HG03103 (cell line): ENCODE results near the gene SDCBP2.

Experiments
- ATAC-seq: cut with Tn5 transposase; IDR thresholded peaks from one replicate; pipeline ENCODE4 v1.9.1; 2021; ENCODE audit warnings: low read depth; ENCODE audit not compliant: unreplicated experiment

SDCBP2 gene

GRCh38 chr20:1298888-1299511, 29.9 kb downstream of the SDCBP2 start:
- ATAC-seq = no peak

GRCh38 chr20:1298166-1298565, 30.8 kb downstream of the SDCBP2 start:
- no peak for ATAC-seq

DNA sequence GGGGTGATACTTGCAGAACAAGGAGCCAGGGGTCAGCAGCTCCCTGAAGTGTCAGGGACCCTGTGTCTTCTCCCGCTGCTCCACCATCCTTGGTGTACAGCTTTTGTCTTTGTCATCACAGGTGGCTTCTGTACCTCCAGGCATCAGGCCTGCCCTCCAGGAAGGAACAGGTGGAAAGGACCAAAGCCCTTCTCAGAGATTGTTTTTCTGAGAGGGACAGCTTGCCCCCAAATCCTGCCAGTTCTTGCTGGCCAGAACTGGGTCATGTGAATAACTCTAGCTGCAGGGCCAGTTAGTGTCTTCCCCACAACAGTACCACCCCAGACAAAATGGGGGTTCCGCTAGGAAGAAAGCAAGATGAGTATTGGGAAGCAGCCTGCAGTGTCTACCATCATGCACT, 31.5 kb downstream of the SDCBP2 start:
- ATAC-seq = no peak

GRCh38 chr20:1296922-1297321, 32.0 kb downstream of the SDCBP2 start:
- no peak for ATAC-seq

DNA sequence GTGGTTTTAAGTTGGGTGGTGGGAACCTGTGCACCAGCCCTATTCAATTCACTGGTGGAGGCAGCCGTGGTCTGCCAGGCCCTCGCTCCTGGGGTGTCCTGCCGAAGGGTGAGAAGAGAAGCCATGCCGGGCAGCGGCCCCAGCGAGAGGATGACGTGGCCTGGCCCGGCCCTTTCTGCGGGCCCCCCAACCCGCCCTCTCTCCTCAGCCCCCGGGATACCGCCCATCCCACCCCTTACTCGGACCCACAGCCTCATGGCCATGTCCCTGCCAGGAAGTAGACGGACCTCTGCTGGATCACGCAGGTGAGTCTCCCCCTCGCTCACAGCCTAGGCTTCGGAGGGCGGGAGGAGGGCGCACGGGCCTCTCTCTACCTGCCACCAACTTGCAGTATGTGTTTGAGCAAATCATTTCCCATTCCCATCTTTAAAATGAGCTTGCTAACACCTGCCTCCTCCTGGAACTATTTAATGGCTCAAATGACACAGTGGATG, 32.8 kb downstream of the SDCBP2 start:
- no peak for ATAC-seq

GRCh38 chr20:1295276-1295930, 33.5 kb downstream of the SDCBP2 start:
- no peak for ATAC-seq

GRCh38 chr20:1294497-1294896, 34.4 kb downstream of the SDCBP2 start:
- no peak for ATAC-seq

GRCh38 chr20:1293641-1294379, 35.1 kb downstream of the SDCBP2 start:
- no peak for ATAC-seq

DNA sequence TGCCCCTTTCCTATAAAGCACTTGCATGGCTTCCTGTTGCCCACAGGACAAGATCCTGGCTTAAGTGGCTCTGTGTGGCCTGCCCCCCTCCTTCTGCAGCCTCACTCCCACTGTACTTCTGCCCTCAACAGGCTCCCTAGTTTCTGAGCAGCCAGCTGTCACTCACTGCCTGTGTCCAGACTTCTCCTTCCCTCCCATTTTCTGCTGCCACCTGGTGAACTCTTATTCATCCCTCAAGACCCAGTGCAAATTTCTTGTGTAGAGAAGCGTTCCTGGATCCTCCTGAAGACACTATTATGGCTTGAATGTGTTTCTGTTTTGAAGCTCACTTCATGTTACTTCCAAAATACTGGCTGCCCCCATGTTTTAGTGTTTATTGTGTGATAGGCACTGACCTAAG, 36.3 kb downstream of the SDCBP2 start:
- no peak for ATAC-seq

DNA sequence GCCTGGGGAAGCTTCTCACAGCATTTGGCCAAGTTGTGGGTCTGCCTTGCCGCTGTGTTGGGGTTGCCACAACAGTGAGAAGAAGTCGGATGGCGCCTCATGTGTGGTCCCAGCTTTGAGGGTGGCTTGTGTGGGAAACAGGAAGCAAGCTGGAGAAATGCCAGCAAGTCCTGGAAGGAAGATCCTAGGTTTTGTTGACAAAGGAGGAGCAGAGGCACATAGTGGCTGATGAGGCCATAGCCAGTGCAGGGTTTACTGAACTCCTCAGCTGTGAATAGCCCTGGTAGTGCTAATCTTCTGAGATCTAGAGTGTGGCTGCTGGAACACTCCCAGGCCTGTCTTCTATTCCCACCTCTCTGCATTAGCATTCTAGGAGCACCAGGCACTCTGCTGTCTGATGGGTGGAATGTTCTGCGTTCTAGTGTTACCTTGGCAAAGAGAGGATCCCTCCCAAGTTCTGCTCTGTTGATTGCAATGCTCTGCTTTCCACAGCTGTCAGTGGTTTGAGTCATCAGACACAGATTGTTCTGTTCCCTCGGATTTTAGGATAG, 37.7 kb downstream of the SDCBP2 start:
- no peak for ATAC-seq

DNA sequence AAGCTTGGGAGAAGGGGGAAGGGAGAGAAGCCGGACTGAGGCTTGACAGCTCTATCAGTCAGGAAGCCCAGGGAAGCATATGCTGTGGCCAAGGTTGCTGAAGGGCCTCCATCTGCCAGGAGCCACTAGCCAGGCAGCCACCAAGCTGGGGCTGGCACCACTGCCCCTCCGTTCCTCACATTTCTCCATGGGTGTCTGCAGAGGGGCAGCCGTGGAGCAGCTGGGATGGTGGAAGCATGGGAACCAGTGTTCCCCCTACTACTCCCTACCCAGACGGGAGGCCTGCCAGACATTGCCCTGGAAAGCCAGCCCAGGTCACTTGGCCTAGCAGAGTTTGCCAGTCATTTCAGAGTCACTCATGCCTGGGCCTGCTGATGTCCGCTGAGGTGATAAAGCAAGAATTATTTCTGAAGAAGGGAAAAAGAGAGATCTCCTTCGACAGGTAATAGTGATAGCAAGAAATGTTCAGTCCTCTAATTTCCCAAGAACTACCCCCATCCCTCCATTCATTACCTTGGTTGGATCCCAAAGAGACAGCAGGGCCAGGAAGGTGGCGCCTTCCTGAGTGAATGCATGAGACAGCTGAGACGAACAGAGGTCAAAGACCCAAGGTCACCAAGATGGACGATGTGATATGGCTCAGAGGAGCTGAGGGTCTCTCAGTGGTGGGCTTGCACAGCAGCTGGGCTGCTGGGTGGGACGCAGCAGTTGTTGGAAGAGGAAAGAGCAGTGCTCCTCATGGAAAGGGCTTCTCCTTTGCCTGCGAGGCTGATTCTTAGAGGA, 41.0 kb downstream of the SDCBP2 start:
- no peak for ATAC-seq

DNA sequence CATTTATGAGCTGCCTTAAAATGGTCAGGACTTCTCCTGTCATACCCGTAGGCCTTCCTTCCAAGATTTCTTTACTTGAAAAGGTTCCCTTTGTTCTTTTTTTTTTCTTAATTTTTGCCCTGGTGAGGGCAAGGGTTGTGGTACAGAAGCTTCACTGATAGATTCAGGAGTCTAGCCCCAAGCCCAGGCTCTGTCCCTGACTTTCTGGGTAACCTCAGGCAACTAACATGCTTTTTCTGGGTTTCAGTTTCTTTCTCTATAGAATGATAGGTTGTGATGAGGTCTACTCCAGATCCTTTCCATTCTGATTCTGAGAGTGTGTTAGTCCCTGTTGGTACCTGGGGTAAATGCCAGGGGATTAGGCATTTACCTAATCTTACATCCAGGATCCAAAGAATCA, 41.6 kb downstream of the SDCBP2 start:
- ATAC-seq = no peak

DNA sequence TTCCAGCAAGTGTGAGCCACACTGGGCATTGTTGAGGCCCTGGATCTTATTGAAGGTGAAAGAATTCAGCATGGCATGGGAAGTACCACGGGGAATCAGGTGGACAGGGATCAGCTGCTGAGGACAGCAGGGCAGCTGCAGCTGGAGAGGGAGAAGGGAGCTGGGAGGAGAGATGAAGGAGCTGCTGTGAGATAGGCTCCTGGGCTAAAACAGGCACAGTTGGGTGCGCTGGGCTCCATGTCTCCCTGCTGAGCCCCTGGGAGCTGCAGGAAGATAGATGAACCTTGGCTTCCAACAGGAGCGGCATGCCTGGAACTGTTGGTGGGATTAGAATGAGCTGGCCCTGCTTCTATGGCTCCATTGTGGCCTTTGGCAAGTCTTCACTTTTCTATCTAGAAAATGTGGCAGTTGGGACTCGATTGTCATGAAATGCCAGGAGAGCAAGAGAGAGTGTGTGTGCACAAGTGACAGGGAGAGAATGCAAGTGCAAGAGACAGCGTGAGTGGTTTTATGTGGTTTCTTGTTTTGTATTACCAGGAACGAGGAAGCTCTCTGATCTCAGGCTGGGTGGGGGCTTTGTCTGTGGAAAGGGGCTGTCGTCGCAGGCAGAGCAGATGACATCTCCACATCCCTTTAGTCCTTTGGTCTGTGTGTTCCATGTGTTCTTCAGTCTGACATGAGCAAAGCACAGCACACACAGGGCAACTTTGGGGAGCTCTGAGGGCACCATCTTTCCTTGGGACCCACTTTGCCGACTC, 42.5 kb downstream of the SDCBP2 start:
- ATAC-seq = no peak

DNA sequence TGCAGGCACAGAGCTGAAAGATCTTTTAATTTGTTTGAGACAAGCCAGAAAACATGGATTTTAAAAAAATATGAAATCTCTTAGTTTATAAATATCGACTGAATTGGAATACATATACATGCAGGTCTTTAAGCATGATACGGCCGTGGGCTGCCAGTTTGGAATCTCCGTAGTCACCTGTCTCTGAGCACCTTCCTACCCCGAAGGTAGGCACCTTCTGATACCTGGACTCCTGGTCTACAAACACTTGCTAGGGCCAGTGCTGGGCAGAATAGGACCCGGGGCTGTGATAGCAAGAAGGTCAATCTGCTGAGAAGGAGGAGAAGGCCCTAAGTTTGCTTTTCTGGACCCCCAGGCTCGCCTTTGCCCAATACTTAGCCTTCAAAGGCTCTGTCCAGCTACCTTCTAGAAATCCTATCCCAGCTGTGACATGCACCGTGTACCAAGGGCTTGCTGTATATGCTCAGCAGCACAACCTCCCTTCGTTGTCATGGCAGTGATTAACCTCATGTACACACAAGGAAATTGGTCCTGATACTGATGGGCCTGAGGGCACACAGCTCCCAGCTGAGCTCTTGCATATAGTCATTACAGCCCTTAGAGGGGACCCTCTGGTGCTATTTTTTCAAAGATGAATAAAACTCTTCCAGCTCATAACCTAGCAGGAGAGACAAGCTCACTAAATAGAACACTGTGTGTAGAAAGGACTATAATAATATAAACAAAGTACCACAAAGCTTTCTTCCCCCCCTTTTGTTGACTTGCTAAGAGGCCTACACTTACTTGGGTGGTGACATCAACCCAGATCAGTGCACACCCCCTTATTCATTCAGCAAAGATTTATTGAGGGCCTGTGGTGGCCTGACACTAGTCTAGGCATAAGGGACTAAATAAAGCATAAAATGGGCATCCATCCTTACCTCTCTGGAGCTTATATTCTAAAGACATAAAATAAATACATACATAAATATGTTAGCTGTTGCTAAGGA, 45.1 kb downstream of the SDCBP2 start:
- ATAC-seq = no peak

- ATAC-seq = no peak
These were observed 46.0 kb downstream of the SDCBP2 start for GRCh38 chr20:1282966-1283365.

GRCh38 chr20:1281279-1282057, 47.5 kb downstream of the SDCBP2 start:
- ATAC-seq = no peak

DNA sequence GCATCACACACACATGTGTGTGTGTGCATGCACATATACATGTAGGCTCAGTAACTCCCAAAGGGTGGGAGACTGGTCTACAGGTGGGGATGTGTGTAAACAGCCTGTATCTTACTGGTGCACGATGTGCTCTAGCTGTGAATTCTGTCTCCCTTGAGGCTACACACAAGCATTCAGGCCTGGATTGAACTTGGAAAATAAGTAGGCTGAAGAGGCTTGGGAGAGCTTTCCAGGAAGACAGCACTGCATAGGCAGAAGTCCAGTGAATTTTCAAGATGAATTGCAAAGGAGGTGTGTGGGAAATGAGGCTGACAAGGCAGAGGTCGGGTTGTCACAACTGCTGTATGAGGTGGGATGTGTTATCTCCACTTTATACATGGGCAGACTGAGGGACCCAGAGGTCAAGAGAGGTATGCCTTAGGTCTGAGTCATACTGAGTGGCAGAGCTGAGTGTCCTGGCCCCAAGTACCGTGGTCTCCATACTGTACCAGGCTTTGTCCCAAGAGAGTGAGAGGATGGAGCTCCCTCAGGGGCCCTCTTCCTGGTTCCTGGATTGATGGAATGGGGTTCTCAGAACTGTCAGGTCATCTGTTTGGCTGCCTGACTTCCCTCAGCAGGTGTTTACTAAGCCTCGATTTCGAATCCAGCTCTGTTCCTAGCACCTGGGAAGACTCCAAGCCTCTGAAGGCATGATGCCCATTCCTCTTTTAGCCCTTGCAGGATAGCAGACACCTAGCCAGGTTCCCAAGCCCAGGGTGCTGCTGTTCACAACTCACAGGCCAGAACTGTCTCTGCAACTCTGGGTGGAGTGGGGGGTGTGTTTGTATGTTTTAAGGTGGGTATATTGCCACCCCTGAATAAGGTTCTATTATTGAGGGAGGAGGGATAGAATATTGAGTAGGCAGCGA, 48.5 kb downstream of the SDCBP2 start:
- no peak for ATAC-seq
